OCI-M1 (cell line): ENCODE data around the gene ADAM10.
"Not testable (repeated sequence)": the region's sequence is repeated elsewhere in the genome, so short reads cannot be mapped to it uniquely, and the experiment has no call there.

Experiments used
- DNase-seq: peaks from one replicate; lab custom pipeline; 2025; lab: John Stamatoyannopoulos, UW

The ADAM10 gene

DNA sequence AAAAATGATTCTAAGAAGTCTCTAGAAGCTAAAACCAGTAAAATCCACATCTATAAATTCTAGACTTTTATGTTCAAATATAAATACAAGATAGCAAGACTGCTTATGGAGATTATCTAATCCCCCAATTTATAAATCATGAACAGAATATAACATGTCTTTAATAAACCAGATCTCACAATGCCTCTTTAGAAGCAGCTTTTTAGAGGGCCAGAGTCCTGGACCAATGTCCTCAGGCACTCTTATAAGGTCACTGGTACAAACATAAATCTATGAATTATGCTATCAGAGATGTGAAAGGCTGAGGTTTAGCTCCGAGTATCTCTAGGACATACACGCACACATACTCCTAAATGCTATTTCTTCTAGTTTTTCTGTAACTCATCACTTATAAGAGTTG, 78.3 kb downstream of the ADAM10 start:
- DNase-seq: no peak

DNA sequence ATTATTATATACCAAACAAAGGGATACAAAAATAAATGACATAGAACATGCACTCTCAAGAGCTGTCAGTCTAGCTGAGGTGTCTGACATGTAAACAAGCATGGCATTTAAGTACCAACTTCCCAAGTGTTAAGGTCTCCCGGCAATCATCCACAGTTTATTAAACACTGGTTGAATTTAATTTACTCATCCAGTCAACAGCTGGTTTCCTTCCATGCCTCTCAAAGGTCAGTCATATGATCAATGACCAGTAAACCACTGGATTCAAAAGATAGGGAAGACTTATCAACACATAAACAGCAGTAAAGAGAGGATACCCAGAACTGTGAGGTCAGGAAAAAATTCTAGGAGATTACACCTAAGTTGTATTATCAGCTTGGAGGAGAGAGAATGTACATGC, 80.4 kb downstream of the ADAM10 start:
- DNase-seq: peak; percentile 73

DNA sequence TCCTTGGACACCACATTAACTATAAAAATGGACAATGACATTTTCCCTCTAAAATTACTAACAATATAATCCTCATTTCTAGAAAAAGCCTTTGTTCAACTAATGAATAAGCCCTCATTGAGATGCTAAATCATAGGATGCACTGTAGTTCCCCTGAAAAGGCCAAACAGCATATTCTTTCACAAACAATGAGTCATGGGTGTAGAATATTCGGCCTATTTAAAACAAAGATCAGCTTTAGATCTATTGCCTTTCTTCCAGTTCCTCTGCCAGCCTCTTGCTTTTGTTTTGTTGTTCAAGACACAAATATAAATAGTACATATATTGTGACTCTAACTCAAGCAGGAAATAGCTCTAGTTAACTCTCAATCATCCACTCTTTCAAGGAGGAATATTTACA, 82.5 kb downstream of the ADAM10 start:
- DNase-seq: no peak

DNA sequence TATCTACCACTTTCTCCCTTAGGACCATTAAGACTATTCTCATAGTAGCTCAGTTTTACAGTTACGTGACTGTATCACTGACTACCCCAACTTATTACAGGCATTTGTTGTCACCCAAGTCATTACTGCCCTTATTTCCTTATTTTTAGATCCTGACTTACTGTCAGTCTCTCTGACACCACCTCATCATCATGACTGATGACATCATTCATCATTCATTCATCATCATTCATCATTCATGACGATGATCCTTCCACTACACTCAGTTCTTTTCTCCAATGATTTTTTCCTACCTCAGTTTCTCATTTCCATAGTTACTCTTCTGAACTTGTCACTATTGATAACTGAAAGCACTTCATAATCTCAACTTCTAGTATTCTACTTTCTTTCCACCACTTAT, 83.8 kb downstream of the ADAM10 start:
- no peak for DNase-seq

DNA sequence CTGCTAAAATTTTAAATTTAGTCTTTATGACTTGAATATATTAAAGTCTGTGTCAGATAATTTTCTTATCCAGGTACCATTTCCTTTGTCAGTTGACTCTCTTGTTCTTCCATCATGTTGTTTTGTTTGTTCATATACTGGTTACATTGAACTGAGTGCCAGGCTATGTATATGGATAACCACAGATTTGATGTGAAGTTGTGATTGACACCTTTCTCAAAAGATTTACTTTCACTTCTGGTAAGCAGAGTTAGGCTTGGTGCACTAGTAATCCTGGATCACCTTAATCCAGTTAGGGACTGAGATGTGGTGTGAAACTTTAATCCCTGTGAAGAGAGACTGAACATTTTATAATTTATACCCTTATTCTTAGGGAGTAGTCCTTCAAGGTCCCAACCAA, 99.4 kb downstream of the ADAM10 start:
- no peak for DNase-seq

DNA sequence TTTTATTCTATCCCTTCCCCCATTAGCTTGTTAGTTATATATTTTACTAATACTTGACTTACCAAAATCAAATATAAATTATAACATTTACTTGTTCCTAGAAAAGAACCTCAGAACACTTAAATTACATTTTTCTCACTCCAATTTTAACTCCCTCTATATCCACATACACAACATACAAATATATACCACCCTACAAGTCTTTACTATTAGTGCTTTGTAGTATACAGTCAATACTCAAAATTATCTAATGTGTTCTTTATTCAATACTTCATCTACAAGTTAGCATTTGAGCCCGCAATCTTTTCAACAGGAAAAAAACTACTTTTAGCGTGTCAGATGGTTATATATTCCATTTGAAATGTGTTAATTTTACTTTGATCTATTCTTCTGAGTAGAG, 100.3 kb downstream of the ADAM10 start:
- no peak for DNase-seq

DNA sequence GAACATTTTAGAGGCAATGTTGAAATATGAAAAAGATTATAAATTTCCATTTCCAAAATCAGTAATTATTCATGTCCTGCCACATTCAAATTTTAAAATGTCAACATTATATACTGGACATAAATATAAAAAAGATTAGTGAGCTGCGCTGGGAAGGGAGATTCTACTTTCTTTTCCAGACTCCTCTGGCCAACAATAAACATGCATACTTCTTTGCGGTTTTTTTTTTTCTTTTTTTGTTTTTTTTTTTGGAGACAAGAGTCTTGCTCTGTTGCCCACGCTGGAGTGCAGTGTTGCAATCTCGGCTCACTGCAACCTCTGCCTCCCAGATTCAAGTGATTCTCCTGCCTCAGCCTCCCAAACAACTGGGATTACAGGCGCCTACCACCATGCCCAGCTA, 105.5 kb downstream of the ADAM10 start:
- no peak for DNase-seq

DNA sequence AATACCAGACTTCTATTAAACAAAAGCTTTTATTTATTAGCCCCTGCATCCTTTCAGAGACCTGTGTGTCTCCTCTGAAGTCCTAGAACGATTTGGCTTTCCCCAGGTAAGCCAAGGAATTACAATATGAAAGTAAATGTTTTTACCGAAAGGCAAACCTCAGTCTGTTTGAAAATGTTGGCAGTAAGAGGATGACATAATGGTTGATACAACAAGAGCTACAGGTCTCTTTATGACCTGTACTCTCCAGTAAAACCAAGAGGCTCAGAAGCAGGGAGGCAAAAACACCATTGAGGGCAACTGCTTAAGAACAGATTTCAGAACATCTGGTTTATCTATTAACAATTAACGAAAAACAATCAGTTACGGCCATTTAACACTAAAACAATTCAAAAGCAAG, 107.8 kb downstream of the ADAM10 start:
- no peak for DNase-seq

DNA sequence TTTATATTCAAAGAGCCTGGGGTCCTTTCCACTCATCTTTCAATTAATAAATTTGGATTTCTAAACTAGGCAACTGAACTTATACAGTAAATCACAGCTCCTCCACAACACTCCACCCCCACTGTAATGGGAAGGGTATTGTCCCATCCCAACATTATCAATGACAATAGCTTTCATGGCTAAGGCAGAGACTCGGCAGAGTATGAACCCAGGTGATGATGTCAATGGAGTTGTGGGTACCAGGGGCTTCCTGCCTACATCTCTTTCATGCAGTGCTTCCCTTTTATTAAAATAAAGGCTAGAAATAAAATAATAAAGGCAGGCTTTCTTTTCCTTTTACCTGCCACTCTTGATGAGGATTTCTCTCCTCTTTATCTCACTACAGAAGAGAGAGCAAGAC, 109.5 kb downstream of the ADAM10 start:
- no peak for DNase-seq

DNA sequence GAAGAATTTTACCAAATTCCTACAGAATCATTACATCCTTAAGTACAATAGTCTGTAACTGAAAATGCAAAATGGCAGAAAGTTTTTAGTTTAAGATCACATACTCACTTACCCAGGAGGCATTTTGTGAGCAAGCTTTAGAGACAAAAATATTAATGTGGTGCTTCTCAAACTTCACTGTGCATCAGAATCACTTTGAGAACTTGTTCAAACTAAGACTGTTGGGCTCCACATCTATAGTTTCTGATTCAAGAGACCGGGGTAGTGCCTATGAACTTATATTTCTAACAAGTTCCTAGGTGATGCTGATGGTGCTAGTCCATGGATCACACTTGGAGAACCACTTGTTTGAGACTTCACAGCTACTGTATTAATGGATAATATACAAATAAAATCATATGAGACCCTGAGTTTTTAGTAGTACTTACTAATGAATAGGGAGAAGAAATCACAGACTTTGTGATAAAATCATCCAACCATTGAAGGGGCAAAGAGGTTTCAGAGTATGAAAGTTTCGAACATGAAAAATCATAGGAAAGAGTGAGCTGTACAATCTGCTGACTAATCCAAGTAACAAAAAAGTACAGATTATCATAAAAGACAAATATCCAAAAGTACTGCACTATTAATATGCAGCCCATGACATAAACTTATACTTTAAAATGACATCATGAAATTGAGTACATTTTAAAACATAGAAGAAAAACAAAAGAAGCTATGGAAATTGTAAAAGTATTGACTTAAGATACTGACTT, 110.3 kb downstream of the ADAM10 start:
- DNase-seq: no peak

DNA sequence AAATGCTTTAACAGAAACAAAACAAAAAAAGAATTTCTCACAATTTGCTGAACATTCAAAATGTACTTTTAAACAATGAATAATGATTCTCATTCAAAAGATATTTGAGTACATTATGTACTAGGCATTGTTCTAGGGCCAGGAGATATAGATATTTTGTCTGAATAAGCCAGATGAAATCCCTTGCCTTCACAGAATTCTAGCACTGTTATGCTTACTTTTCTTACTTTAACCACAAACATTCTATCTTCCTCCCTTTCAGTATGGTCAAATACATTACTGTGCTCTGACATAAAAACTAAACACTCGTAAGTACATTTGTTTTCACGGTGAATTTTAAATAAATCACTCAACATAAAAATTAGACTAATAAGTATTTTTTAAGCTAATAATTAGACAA, 116.7 kb downstream of the ADAM10 start:
- no peak for DNase-seq

DNA sequence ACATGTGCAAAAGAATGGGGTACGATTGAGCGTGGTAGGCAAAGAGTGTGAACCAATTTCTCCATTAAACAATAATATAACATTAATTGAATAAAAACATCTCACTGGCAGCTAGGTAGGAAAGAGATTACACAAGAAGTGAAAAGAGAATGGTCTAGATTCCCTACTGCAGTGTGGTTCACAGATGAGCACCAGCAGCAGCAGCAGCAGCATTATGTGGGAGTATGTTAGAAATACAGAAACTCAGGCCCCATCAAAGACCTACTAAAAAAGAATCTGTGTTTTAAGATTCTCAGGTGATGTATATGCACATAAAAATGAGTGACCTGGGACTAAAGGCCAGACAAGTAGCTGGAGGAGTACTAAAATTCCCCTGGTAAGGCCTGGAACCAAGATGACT, 118.2 kb downstream of the ADAM10 start:
- DNase-seq: no peak

DNA sequence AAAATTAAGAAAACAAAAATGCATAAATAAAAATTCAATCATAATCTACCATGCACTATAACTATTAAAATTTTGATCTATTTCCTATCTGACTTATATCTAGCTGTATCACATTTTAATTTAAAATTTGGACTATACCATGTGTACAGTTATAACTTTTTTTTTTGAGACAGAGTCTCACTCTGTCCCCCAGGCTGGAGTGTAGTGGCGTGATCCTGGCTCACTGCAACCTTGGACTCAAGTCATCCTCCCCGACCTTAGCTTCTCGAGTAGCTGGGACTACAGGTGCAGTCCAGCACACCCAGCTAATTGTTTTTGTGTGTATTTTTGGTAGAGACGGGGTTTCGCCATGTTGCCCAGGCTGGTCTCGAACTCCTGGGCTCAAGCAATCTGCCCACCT, 119.9 kb downstream of the ADAM10 start:
- no peak for DNase-seq

DNA sequence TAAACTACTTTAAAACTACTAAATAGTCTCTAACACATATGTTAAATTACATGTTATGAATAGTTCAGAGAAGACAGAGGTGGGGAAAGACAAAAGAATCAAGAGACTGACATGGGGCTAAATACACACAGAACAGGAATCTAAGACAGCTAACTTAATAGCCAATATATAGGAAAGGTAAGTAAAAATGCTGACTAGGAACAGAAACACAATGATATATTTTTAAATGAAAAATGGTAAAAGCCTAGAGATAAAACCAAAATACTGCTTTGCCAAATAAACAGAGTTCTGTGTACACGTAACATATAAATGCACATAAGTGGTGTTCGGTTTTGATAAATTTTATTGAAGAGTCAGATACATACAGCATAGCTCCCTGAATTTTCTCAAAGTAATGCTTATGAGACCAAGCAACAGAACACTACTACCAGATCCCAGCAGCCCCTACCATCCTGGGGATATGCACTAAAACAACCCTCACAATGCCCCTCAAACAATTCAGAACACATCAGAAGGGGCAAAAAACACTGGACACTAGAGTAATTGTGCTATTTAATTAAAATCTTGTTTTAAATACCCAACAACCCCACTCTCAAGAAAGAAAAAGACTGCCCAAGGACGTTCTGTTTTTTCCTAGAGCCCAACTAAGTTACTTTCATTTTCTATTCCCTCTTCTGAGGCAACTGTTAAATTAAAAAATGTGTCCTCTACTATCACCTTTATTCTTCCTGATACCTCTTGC, 121.1 kb downstream of the ADAM10 start:
- DNase-seq: peak; percentile 87

DNA sequence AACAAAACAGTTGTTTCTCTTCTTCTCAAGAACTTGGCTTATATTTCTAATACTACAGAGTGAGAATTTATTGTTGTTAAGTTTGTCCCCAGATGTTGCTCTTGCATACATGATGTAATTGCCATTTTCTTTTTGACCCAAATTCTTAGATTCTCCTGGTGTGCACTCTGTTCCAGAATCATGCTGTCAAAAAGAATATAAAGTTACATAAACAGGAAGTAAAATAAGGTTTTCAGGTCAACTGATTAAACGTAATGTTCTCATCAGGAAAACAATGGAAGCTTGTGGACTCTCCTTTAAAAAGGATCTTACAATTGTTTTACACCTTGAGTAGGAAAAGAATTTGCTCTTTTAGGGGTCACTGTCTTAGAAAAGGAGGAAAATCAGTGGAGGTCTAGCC, 121.8 kb downstream of the ADAM10 start:
- DNase-seq: peak; percentile 43

DNA sequence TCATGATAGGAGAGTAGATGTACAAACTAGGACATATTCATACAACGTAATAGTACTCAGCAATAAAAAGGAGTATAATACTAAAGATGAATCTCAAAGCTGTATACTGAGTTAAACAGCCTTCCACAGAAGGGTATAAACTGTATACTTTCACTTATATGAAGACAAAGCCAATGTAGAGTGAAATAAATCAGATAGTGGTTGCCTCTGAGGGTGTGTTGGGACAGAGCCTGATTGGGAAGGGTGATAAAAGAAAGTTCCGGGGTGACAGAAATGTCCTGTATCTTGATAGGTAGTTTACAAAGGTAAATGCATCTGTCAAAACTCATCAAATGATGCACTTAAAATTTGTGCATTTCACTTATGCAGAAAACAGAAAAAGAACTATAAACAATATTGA, 122.5 kb downstream of the ADAM10 start:
- DNase-seq: no peak

DNA sequence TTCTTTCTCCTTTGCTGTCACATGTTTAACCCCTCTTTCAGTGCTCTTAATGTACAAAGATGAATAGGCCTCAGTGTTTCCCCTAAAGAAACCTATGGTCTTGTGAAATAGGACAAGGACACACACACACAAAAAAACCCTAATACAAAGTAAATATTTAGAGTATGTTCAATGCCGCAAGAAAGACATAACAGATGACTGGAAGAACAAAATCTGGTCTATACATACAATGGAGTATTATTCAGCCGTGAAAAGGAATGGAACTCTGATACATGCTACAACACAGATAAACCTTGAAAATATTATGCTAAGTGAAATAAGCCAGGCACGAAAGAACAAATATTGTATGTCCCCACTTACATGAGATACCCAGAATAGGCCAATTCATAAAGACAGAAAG, 123.1 kb downstream of the ADAM10 start:
- no peak for DNase-seq

DNA sequence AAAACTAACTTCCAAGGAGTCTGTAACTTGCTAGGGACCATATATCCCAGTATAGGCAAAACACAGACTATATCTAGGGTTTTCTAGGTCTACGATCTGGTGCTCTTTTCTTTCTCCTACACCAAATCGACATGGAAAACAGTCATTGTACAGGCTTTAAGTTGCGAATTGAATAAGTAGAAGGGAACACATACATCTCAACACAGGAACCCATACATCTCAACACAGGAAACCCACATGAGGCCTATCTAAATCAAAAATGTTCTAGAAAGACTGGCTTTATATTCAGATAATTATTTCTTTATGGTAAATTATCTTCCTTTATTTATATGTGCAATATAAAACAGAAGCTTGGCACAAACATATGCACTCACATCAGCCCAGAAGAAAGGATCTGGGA, 126.6 kb downstream of the ADAM10 start:
- no peak for DNase-seq

DNA sequence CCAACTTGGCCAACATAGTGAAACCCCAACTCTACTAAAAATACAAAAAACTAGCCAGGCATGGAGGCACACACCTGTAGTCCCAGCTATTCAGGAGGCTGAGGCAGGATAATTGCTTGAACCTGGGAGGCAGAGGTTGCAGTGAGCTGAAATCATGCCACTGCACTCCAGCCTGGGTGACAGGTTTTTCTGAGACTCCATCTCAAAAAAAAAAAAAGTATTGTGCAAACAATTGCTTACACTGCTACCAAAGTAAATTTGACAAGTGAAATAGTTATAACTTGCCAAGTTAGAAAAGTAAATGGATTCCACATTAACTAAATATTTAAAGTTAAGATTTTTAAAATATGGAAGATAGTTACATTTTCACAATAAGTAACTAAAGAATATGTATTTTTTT, 129.2 kb downstream of the ADAM10 start:
- not testable (repeated sequence) for DNase-seq

DNA sequence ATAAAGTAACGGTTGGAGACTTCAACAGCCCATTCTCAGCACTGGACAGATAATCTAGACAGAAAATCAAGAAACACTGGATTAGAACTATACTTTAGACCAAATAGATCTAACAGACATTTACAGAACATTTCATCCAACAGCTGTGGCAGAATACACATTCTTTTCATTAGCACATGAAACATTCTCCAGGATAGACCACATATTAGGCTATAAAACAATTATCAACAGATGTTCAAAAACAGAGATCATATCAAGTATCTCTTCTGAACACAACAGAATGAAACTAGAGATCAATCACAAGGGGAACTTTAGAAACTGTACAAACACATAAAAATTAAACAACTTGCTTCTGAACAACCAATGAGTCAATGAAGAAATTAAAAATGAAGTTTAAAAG, 133.3 kb downstream of the ADAM10 start:
- no peak for DNase-seq

DNA sequence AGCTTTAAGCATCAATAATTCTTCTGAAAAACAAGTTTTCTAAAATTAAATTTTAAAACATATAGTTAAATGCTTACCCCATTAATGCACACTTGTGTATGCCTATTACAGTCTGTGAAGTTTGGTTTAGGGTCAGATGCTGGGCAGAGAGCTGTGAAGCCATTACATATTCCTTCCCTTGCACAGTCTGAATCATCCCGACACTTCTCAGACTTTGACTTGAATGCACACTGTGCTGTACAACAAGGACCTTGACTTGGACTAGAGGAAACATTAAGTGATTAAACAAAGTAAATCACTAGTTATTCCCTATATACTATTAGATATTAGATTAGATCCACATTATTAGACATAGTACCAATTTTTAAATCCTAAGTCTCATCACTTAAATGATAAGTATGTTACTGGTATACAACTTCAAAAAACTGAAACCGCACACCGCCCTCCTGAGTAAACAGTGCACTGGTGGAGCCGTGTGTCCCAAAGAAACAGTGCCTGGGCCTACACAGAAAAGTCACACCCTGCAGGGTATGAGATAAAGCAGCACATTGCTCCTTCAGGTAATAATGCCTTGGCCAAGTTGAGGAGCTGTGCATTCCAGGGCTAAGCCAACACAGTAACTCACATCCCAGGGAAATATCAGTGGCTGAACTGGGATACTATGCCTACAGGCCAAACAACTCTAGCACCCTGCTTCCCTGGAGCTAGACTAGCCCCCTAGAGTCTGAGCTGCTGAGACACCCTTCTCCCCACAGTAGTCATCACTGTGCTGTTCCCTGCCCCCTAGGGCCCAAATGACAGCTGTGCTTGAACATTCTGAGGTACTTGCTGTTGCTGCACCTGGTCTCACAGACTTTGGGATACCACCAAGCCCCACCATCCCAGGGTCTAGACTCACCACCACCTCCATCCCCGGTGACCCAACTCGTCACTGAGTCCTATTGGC, 137.5 kb downstream of the ADAM10 start:
- no peak for DNase-seq

DNA sequence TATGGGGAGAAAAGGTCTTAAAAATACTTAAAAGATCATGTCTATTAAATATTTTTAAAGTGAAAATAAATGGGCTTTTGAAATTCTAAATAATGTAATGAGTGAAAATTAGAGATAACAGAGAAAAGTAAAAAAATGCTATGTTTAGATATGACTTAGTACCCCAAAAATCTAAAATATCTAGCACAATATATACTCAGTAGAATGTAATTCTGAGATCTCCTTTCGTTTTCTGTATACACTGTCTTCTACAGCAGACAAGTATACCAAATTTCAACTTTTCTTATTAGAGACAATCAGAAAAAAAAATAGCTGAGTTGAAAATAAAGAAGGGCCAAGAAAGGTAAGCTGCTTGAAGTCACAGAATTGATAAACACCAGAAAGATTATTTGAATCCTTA, 140.8 kb downstream of the ADAM10 start:
- no peak for DNase-seq

DNA sequence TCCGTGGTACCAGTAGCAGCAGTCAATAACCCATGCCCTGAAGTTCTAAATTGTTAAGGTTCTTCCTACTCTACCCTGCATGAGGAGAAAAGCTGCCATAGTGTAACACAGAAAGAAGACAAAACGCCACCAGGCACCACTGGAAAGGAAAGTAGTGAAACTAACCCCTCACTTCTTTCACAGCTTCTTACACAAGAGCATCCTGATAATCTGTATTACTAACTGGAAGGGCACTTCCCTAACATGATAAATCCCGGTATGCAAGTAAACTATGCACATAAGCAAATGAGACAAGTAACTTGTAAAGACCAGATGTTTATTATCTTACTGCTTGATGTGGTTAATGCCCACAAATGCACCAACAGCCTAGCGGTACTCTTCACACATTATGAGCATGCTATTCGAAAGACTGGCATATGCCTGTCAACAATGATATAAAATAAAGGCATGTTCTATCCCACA, 141.3 kb downstream of the ADAM10 start:
- peak; percentile 75 for DNase-seq
